K562 (cell line): ENCODE measurements around the gene TIMM22. TPM values are rescaled to one million over a fixed set of nuclear protein-coding genes. Genes with fewer than 3 reads are reported as not detected.

ENCODE experiments used
- ATAC-seq: fragments of 200-7000 bp; cut with Tn5 transposase; 3 replicates; pipeline ENCODE4 v1.9.1; 2020; ENCODE audit warnings: moderate library complexity
- BruUV-seq: library from RNA; stranded (reverse); fragments of 400-500 nt; replicated peaks from 2 replicates; lab custom pipeline; 2021; lab: Mats Ljungman, UMichigan
- CTCF ChIA-PET: fragments of 300-600 bp; formaldehyde crosslinking; extraction: SDS; loops from one replicate; lab custom pipeline; 2021; ENCODE audit warnings: low intra/inter-chr PET ratio; lab: Yijun Ruan, JAX
- POLR2A ChIA-PET: fragments of 300-600, 350-650 bp; sonication (Branson Sonifier 250); formaldehyde crosslinking; extraction: SDS; loops from one replicate; lab custom pipeline; 2021; ENCODE audit warnings: antibody characterized with exemption, inconsistent platforms; lab: Yijun Ruan, JAX
- DNase-seq, 4 experiments: peaks; one replicate each; pipeline versions ENCODE4 v3.0.0 to v3.0.0-alpha.2; 2011 to 2018; ENCODE audit warnings: low spot score in 3 of 4, mixed read lengths in 3 of 4; ENCODE audit errors: extremely low read depth in 1 of 4
- FAIRE-seq: peaks from 2 replicates; lab custom pipeline; 2011; peaks lifted over from hg19 to GRCh38; lab: Jason Lieb, UNC
- H2AFZ ChIP-seq: 2 replicates; pipeline ENCODE4 v1.6.0; 2011; ENCODE audit warnings: low read depth, low read length, control low read depth, inconsistent platforms
- H3K27ac ChIP-seq: fragments of 200-600 bp; 3 replicates; pipeline ENCODE4 v1.8.0; 2011; ENCODE audit warnings: low read depth, mild to moderate bottlenecking, control low read depth, inconsistent platforms, low read length, moderate library complexity, mixed read lengths; ENCODE audit errors: extremely low read depth
- H3K27me3 ChIP-seq, 2 experiments: fragments of 300-600 bp in 1 of 2; 2 replicates in 1 of 2; 3 replicates in 1 of 2; pipeline versions ENCODE4 v1.6.0 to v1.8.0; 2011; ENCODE audit warnings: inconsistent platforms in 2 of 2, low read length in 2 of 2, mild to moderate bottlenecking in 1 of 2, mixed read lengths in 1 of 2, moderate library complexity in 1 of 2; ENCODE audit not compliant: control insufficient read depth in 2 of 2, insufficient read depth in 2 of 2
- H3K36me3 ChIP-seq: fragments of 300-600 bp; 3 replicates; pipeline ENCODE4 v1.8.0; 2011; ENCODE audit warnings: mild to moderate bottlenecking, low read length, inconsistent platforms; ENCODE audit not compliant: control insufficient read depth, insufficient read depth
- H3K4me1 ChIP-seq, 2 experiments: fragments of 200-600 bp in 1 of 2; replicated peaks in 1 of 2; 2 replicates in 1 of 2; 3 replicates in 1 of 2; pipeline versions ENCODE4 v1.5.1 to v1.8.0; 2011; ENCODE audit warnings: inconsistent platforms in 2 of 2, low read length in 2 of 2, mild to moderate bottlenecking in 1 of 2, mixed read lengths in 1 of 2, moderate library complexity in 1 of 2; ENCODE audit not compliant: control insufficient read depth in 2 of 2, insufficient read depth in 2 of 2
- H3K4me2 ChIP-seq: 2 replicates; pipeline ENCODE4 v1.6.1; 2011; ENCODE audit warnings: low read length, control low read depth, inconsistent platforms, mixed read lengths; ENCODE audit not compliant: insufficient read depth
- H3K4me3 ChIP-seq: fragments of 200-600 bp; sonication (generic), shearing (Covaris generic); 2 replicates; pipeline ENCODE4 v1.5.1; 2016; ENCODE audit warnings: control low read depth, inconsistent platforms
- H3K79me2 ChIP-seq: fragments of 200-600 bp; 3 replicates; pipeline ENCODE4 v1.8.0; 2011; ENCODE audit warnings: low read length, inconsistent platforms; ENCODE audit not compliant: control insufficient read depth, insufficient read depth
- H3K9ac ChIP-seq, 2 experiments: 2 replicates each; pipeline versions ENCODE4 v1.6.0 to v1.6.1; 2011; ENCODE audit warnings: low read depth in 2 of 2, low read length in 2 of 2, control low read depth in 1 of 2, inconsistent platforms in 1 of 2, mild to moderate bottlenecking in 1 of 2, mixed read lengths in 1 of 2; ENCODE audit not compliant: insufficient read depth in 1 of 2
- H3K9me1 ChIP-seq: one replicate; pipeline ENCODE4 v1.6.0; 2011; ENCODE audit warnings: inconsistent platforms, mild to moderate bottlenecking, low read length, moderate library complexity; ENCODE audit not compliant: control insufficient read depth, insufficient read depth
- H3K9me3 ChIP-seq: replicated peaks from 2 replicates; pipeline ENCODE4 v1.5.1; 2011; ENCODE audit warnings: low read depth, low read length, inconsistent platforms; ENCODE audit not compliant: control insufficient read depth, insufficient read depth
- H4K20me1 ChIP-seq: replicated peaks from 2 replicates; pipeline ENCODE4 v1.6.1; 2011; ENCODE audit warnings: low read length, inconsistent platforms, mixed read lengths; ENCODE audit not compliant: control insufficient read depth, insufficient read depth
- ADNP ChIP-seq: fragments of 200-800 bp; sonication (Bioruptor generic); IDR thresholded peaks from 2 replicates; pipeline ENCODE4 v1.6.1; 2016; ENCODE audit warnings: missing genetic modification characterization, missing compliant biosample characterization
- CCAR2 ChIP-seq: fragments of 200-400 bp; formaldehyde crosslinking; IDR thresholded peaks from 2 replicates; pipeline ENCODE4 v1.6.1; 2017; ENCODE audit warnings: mild to moderate bottlenecking, low read depth, low read length
- DPF2 ChIP-seq: fragments of 450-650 bp; IDR thresholded peaks from 2 replicates; pipeline ENCODE4 v1.6.1; 2016
- GABPA ChIP-seq: fragments of 200-800 bp; sonication (Bioruptor generic); conservative IDR thresholded peaks from 2 replicates; pipeline ENCODE4 v1.6.1; 2016; ENCODE audit warnings: low read depth, missing genetic modification characterization, missing compliant biosample characterization
- TCF7L2 ChIP-seq: fragments of 150-350 bp; IDR thresholded peaks from 2 replicates; pipeline ENCODE4 v1.6.1; 2016; ENCODE audit warnings: low read depth, mild to moderate bottlenecking, low read length, moderate library complexity
- WHSC1 ChIP-seq: IDR thresholded peaks from one replicate; pipeline ENCODE4 v1.6.1; 2012; ENCODE audit warnings: low read length, control low read depth, inconsistent platforms
- WGBS: fragments of 100-300 bp; shearing (Covaris generic); methylation state at CpG from one replicate; pipeline ENCODE4 v1.1.6; 2016; ENCODE audit warnings: low coverage, mixed read lengths; ENCODE audit not compliant: insufficient coverage; ENCODE audit errors: missing lambda C conversion rate; 5-methylcytosine and 5-hydroxymethylcytosine counted together
- in situ Hi-C: fragments of 300-500 bp; cut with MboI; formaldehyde crosslinking; loops from 4 replicates; pipeline ENCODE4 v1.15.0; 2018; ENCODE audit warnings: inconsistent platforms, mixed read lengths
- intact Hi-C: fragments of 100-400 bp; cut with micrococcal nuclease; formaldehyde crosslinking; loops from 2 replicates; pipeline ENCODE4 v1.14.2; 2022
- polyA plus RNA-seq, 8 experiments: library from polyadenylated mRNA; depleted of rRNA in 4 of 8; stranded (reverse) in 5 of 8; unstranded in 3 of 8; fragments of >200 nt; fragmentation: Nextera tagmentation in 2 of 8; fragmentation: Illumina TruSeq in 1 of 8; extraction: Ambion mirVana in 2 of 8; extraction: Trizol in 1 of 8; gene quantifications; 2 replicates each; pipeline versions ENCODE4 v1.2.1 to v1.2.3, GENCODE V29; 2011 to 2014; ENCODE audit warnings: inconsistent platforms in 1 of 8, missing spikeins in 1 of 8
- total RNA-seq, 7 experiments: library from RNA; depleted of rRNA in 6 of 7; stranded (reverse); fragments of >200 nt in 6 of 7; fragmentation: Illumina TruSeq in 2 of 7; extraction: Trizol in 2 of 7; gene quantifications; 2 replicates each; pipeline versions ENCODE4 v1.2.1 to v1.2.3, GENCODE V29; 2011 to 2021; ENCODE audit warnings: low replicate concordance in 1 of 7
- TF ChIP-seq, protein P1 (sequence below): fragments of 250-450 bp; sonication (Bioruptor Pico); IDR thresholded peaks from 2 replicates; pipeline ENCODE4 v1.5.0; 2021

TIMM22 gene
- total and polyA plus RNA-seq, 9 of the 15 experiments (the other 6 are each of a cell fraction or from before 2014, with no cell fraction given): 5.9 to 14.1 (median 10.3) TPM

- 0% methylated on average over 4 of the region's 10 CpGs for WGBS
- DNase-seq (no peak), FAIRE-seq (no peak), ATAC-seq (no peak)
- no peak overlapping the region for H3K4me3 ChIP-seq
- intact Hi-C loops (no loop called here), in situ Hi-C loops (no loop called here)
- H4K20me1 ChIP-seq: peaks cover 11% of the 10 kb centered on the region; the same call in 1 of the 2 replicates
- H3K9me1 ChIP-seq: no peaks in the 10 kb centered on the region
- no peak overlapping the region for H3K4me2 ChIP-seq
- no peaks in the 10 kb centered on the region for H3K79me2 ChIP-seq
- peaks cover 0 to 12% of the 10 kb centered on the region in 2 experiments; a peak in 2 of 5 replicates for H3K4me1 ChIP-seq
- ChIA-PET CTCF (no interaction called here), POLR2A (interaction anchor here (0.6 kb wide), 1 partner anchor 16 kb away, joined by 4 read pairs; no protein-coding TSS in a partner anchor)
- peaks cover 8 to 82% of the 10 kb centered on the region in 2 experiments; a peak in 4 of 5 replicates for H3K27me3 ChIP-seq
- no TSS peak for BruUV-seq
- no peak overlapping the region for H3K27ac ChIP-seq
- H3K9me3 ChIP-seq: no peaks in the 10 kb centered on the region
- no peak overlapping the region for H3K9ac ChIP-seq
- H3K36me3 ChIP-seq: no peaks in the 10 kb centered on the region
- no peak overlapping the region for H2AFZ ChIP-seq
- TF ChIP-seq DPF2 (no peak), CCAR2 (no peak), GABPA (tag) (no peak), WHSC1 (no peak), ADNP (no peak)
These were observed 29.7 kb downstream of the TIMM22 start for GRCh38 chr17:1026599-1026975.

DNA sequence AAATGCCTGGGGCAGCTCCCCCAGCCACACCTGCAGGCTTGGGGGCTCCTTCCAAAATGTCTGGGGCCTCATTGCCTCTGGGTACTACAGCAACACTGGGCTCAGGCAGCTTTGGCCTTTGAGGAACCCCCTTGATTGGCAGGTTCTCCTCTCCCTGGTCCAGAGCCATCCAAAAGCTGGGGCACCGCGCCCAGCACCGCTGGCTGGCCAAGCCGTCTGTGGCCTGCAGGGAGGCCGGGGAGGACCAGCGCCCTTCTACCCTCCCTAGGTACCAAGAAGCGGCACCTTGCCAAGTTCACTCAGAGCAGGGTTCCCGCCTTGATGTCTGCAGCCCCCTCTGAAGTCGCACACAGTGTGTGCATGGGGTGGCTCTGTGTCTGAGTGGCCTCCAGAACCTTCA, 30.1 kb downstream of the TIMM22 start:
- BruUV-seq: no TSS peak
- ATAC-seq: no peak
- H3K4me1 ChIP-seq: peaks cover 0 to 12% of the 10 kb centered on the region in 2 experiments; a peak in 2 of 5 replicates
- peaks cover 11% of the 10 kb centered on the region; the same call in 1 of the 2 replicates for H4K20me1 ChIP-seq
- no peak overlapping the region for H3K4me3 ChIP-seq
- ChIA-PET POLR2A (no interaction called here), CTCF (no interaction called here)
- no peak for FAIRE-seq
- H2AFZ ChIP-seq: no peak overlapping the region
- no peak for TF ChIP-seq TCF7L2
- TF ChIP-seq, protein P1, sequence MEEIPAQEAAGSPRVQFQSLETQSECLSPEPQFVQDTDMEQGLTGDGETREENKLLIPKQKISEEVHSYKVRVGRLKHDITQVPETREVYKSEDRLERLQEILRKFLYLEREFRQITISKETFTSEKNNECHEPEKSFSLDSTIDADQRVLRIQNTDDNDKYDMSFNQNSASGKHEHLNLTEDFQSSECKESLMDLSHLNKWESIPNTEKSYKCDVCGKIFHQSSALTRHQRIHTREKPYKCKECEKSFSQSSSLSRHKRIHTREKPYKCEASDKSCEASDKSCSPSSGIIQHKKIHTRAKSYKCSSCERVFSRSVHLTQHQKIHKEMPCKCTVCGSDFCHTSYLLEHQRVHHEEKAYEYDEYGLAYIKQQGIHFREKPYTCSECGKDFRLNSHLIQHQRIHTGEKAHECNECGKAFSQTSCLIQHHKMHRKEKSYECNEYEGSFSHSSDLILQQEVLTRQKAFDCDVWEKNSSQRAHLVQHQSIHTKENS (CRISPR knock-in tag): no peak
- 13% methylated on average over 8 of the region's 9 CpGs for WGBS
- H3K27me3 ChIP-seq: peaks cover 8 to 80% of the 10 kb centered on the region in 2 experiments; a peak in 4 of 5 replicates
- DNase-seq: no peak
- no peaks in the 10 kb centered on the region for H3K36me3 ChIP-seq
- intact Hi-C loops: no loop called here
- H3K79me2 ChIP-seq: no peaks in the 10 kb centered on the region
- in situ Hi-C loops: no loop called here
- no peaks in the 10 kb centered on the region for H3K9me3 ChIP-seq
- H3K9ac ChIP-seq: no peak overlapping the region
- H3K4me2 ChIP-seq: no peak overlapping the region
- no peak overlapping the region for H3K27ac ChIP-seq
- no peaks in the 10 kb centered on the region for H3K9me1 ChIP-seq
